ENCODE measurements around the gene CCDC33.

- no peak for TF ChIP-seq CTCF (IDR thresholded peaks at IDR 0.05; ENCODE audit: extremely low read depth in 1 of 2, insufficient read depth in 1 of 2, low read depth in 1 of 2, low read length in 2 of 2)
- TF ChIP-seq POLR2A (IDR thresholded peaks at IDR 0.05; ENCODE audit: low read depth, low read length): no peak
- TF ChIP-seq JUN (IDR thresholded peaks at IDR 0.05; ENCODE audit: borderline replicate concordance, insufficient read depth, insufficient read length, low read depth): no peak
- no peak for TF ChIP-seq POLR2AphosphoS5 (IDR thresholded peaks at IDR 0.05; ENCODE audit: insufficient read depth, low read depth, low read length)
- no peak for TF ChIP-seq MYC (IDR thresholded peaks at IDR 0.05; ENCODE audit: low read depth, low read length)
- TF ChIP-seq EZH2 (IDR thresholded peaks at IDR 0.05; ENCODE audit: borderline replicate concordance, low read depth, low read length, severe bottlenecking): no peak
- no peak for TF ChIP-seq MAX (IDR thresholded peaks at IDR 0.05; ENCODE audit: insufficient read depth, insufficient read length)
- no peak for TF ChIP-seq FOS (IDR thresholded peaks at IDR 0.05; ENCODE audit: borderline replicate concordance, insufficient read depth, low read length)
- no peak for TF ChIP-seq GATA2 (IDR thresholded peaks at IDR 0.05; ENCODE audit: insufficient read depth, insufficient read length, low read depth, low read length)
Observed at GRCh38 chr15:74202452-74203401, 33.4 kb upstream of the CCDC33 start, which contains the start of gene STRA6.

All from endothelial cell of umbilical vein (primary cell).